Measurements from ENCODE around the gene FABP1. TPM values are rescaled to one million over a fixed set of nuclear protein-coding genes. Genes with fewer than 3 reads are reported as not detected.

Gene FABP1
- total RNA-seq, 4 donors from 2014 or later, result not detected

GRCh38 chr2:88080545-88080944 lies 47.3 kb downstream of the FABP1 start:
- Histone ChIP-seq H3K4me1 (peaks cover 0 to 19% (median 4%) of the 10 kb centered on the region in 4 donors), H3K27ac (no peak overlapping the region), H3K27me3 (no peaks in the 10 kb centered on the region), H3K36me3 (no peaks in the 10 kb centered on the region), H3K9me3 (no peaks in the 10 kb centered on the region), H3K4me3 (no peak overlapping the region)
- WGBS, 2 donors, result 82 to 92% methylated on average over 2 of the region's 2 CpGs
- TF ChIP-seq, protein P1, sequence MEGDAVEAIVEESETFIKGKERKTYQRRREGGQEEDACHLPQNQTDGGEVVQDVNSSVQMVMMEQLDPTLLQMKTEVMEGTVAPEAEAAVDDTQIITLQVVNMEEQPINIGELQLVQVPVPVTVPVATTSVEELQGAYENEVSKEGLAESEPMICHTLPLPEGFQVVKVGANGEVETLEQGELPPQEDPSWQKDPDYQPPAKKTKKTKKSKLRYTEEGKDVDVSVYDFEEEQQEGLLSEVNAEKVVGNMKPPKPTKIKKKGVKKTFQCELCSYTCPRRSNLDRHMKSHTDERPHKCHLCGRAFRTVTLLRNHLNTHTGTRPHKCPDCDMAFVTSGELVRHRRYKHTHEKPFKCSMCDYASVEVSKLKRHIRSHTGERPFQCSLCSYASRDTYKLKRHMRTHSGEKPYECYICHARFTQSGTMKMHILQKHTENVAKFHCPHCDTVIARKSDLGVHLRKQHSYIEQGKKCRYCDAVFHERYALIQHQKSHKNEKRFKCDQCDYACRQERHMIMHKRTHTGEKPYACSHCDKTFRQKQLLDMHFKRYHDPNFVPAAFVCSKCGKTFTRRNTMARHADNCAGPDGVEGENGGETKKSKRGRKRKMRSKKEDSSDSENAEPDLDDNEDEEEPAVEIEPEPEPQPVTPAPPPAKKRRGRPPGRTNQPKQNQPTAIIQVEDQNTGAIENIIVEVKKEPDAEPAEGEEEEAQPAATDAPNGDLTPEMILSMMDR (IDR thresholded peaks at IDR 0.05), result no peak
- TF ChIP-seq POLR2A (IDR thresholded peaks at IDR 0.05) (no peak), EP300 (IDR thresholded peaks at IDR 0.05) (no peak)
- no peak for DNase-seq (ENCODE audit: low spot score in 2 of 2)

DNA sequence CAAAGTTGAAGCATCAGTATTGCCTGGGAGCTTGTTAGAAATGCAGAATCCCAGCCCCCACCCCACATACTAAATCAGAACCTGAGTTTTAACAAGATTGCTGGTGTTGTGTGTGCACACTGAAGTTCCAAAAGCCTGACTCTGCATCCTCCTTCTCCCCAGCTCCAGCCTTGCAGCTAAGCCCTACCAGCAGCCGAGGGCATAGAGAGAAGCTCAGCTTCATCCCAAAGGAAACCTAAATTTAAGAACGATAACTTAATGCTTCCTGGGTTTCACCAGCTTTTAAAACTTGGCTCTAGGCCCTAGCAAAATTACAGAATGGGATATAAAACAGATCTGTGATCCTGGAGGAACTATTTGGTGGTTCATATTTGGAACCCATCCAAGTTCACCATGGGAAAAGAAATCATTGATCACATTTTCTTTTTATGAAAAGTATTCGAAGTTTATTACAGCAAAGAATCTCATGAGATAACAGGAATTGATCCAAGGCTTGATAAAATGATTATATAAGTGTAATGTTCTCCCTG lies 49.2 kb downstream of the FABP1 start:
- no peak for TF ChIP-seq POLR2A (IDR thresholded peaks at IDR 0.05)
- no peak for TF ChIP-seq EP300 (IDR thresholded peaks at IDR 0.05)
- TF ChIP-seq, protein P1 (IDR thresholded peaks at IDR 0.05), result no peak
- no peak overlapping the region for H3K27ac ChIP-seq
- 27 to 50% methylated on average over 3 of the region's 3 CpGs for WGBS, 2 donors

DNA sequence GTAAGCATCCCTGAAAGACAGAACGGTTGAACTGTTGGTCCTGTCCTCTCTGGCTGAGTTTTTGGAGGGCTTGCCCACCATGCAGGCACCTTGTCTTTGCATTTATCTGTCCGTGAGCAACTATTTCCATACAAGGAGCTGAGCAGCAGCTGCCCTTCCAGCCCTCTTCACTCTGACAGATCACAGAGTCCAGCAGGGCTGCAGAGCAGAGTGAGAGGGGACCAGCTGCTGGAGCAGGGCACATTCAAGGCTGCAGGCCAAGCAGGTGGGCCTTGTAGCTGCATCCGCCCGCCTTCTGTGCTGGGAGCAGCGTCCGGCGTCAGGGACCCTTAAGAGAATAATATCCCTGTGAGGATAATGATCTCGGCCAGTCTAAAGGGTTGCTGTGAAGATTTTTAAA lies 50.8 kb downstream of the FABP1 start:
- H3K36me3 ChIP-seq, result no peaks in the 10 kb centered on the region
- WGBS, 2 donors, result 71 to 77% methylated on average over 8 of the region's 8 CpGs
- no peaks in the 10 kb centered on the region for H3K9me3 ChIP-seq
- TF ChIP-seq EP300 (IDR thresholded peaks at IDR 0.05) (no peak), POLR2A (IDR thresholded peaks at IDR 0.05) (no peak)
- TF ChIP-seq, protein P1 (IDR thresholded peaks at IDR 0.05), result no peak
- H3K27me3 ChIP-seq, result no peaks in the 10 kb centered on the region
- H3K27ac ChIP-seq, result no peak overlapping the region
- no peak overlapping the region for H3K4me3 ChIP-seq
- DNase-seq (ENCODE audit: low spot score in 2 of 2), result no peak
- H3K4me1 ChIP-seq, result peaks cover 0 to 5% (median 2%) of the 10 kb centered on the region in 4 donors

More for the DNA sequence above, 49.2 kb downstream of the FABP1 start:
- Histone ChIP-seq H3K27me3 (no peaks in the 10 kb centered on the region), H3K4me3 (no peak overlapping the region), H3K9me3 (no peaks in the 10 kb centered on the region), H3K4me1 (peaks cover 0 to 17% (median 4%) of the 10 kb centered on the region in 4 donors), H3K36me3 (no peaks in the 10 kb centered on the region)
- DNase-seq (ENCODE audit: low spot score in 2 of 2), result no peak

- H3K27ac ChIP-seq, result no peak overlapping the region
Measured at GRCh38 chr2:88074854-88075292, 53.0 kb downstream of the FABP1 start.

DNA sequence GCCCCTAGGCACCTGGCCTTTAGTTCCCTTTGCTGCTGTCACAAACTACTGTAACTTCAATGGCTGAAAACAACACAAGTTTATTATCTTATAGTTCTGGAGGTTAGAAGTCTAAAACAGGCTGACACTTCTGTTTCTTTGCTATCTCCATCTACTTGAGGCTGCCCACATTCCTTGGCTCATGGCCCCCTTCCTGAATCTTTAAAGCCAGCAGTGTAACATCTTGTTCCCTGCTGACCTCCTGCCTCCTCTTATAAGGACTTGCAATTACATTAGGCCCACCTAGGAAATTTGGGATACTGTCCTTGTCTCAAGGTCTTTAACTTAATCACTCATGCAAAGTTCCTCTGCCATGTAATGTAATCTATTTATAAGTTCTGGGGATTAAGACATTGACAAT lies 53.7 kb downstream of the FABP1 start:
- Histone ChIP-seq H3K36me3 (no peaks in the 10 kb centered on the region), H3K27me3 (no peaks in the 10 kb centered on the region), H3K27ac (no peak overlapping the region), H3K4me1 (no peaks in the 10 kb centered on the region), H3K9me3 (no peaks in the 10 kb centered on the region), H3K4me3 (no peak overlapping the region)
- DNase-seq (ENCODE audit: low spot score in 2 of 2), result no peak
- TF ChIP-seq, protein P1 (IDR thresholded peaks at IDR 0.05), result no peak
- TF ChIP-seq POLR2A (IDR thresholded peaks at IDR 0.05) (no peak), EP300 (IDR thresholded peaks at IDR 0.05) (no peak)

More at GRCh38 chr2:88074854-88075292, 53.0 kb downstream of the FABP1 start:
- Histone ChIP-seq H3K4me3 (no peak overlapping the region), H3K27me3 (no peaks in the 10 kb centered on the region), H3K36me3 (no peaks in the 10 kb centered on the region), H3K4me1 (no peaks in the 10 kb centered on the region), H3K9me3 (no peaks in the 10 kb centered on the region)
- TF ChIP-seq, protein P1 (IDR thresholded peaks at IDR 0.05), result no peak
- no peak for TF ChIP-seq EP300 (IDR thresholded peaks at IDR 0.05)
- no peak for TF ChIP-seq POLR2A (IDR thresholded peaks at IDR 0.05)
- DNase-seq (ENCODE audit: low spot score in 2 of 2), result no peak
- WGBS, 2 donors, result 60 to 61% methylated on average over 4 of the region's 4 CpGs

Small RNA genes within 50 kb of the gene (small RNA-seq; reads per million reads assigned to genes)
- gene MIR4780, result 0.94 reads per million, percentile 10 among the genes with 10 or more reads in this experiment

Other genes starting within 250 kb of the FABP1 start
- not detected for gene RNU2-63P, start 111.5 kb downstream of the FABP1 start, total RNA-seq
- gene KRCC1, start 72.3 kb downstream of the FABP1 start, total RNA-seq, result 10 to 100 TPM; 29.4 to 39.3 (median 32.2) TPM
- 1 to 10 TPM in 1 of 4 donors, under 1 TPM in 1, not detected in 2; 0.21 to 3.3 TPM for gene SMYD1, start 60.2 kb downstream of the FABP1 start, total RNA-seq
- gene THNSL2, start 42.3 kb upstream of the FABP1 start, total RNA-seq, result 10 to 100 TPM; 11.4 to 36.3 (median 33.9) TPM